Osteoblast (primary cell): ENCODE measurements around the gene NOD2. TPM values are rescaled to one million over a fixed set of nuclear protein-coding genes. Genes with fewer than 3 reads are reported as not detected.
A peak's percentile ranks its signal among the peaks of the same experiment; 100 is the strongest.

Experiments
- DNase-seq: peaks from one replicate; pipeline ENCODE4 v3.0.0; 2011; ENCODE audit warnings: low spot score, mixed read lengths; ENCODE audit not compliant: insufficient read length; ENCODE audit errors: missing footprints
- H2AFZ ChIP-seq: 2 replicates; pipeline ENCODE4 v1.6.0; 2011; ENCODE audit warnings: mild to moderate bottlenecking, low read length
- H3K27ac ChIP-seq: 2 replicates; pipeline ENCODE4 v1.5.1; 2011; ENCODE audit warnings: mild to moderate bottlenecking, low read depth, low read length, moderate library complexity
- H3K27me3 ChIP-seq: 2 replicates; pipeline ENCODE4 v1.6.0; 2012; ENCODE audit warnings: mild to moderate bottlenecking, control low read depth, inconsistent platforms, low read length, moderate library complexity; ENCODE audit not compliant: insufficient read depth
- H3K36me3 ChIP-seq: 2 replicates; pipeline ENCODE4 v1.5.1; 2011; ENCODE audit warnings: mild to moderate bottlenecking, low read length, control low read depth, moderate library complexity; ENCODE audit not compliant: insufficient read depth
- H3K4me1 ChIP-seq: 2 replicates; pipeline ENCODE4 v1.5.1; 2011; ENCODE audit warnings: mild to moderate bottlenecking, low read length, control low read depth, moderate library complexity; ENCODE audit not compliant: insufficient read depth
- H3K4me2 ChIP-seq: 2 replicates; pipeline ENCODE4 v1.6.0; 2011; ENCODE audit warnings: mild to moderate bottlenecking, low read length; ENCODE audit not compliant: insufficient read depth
- H3K4me3 ChIP-seq: fragments of 200-600 bp; sonication (generic); 3 replicates; pipeline ENCODE4 v1.5.1; 2012; ENCODE audit warnings: mild to moderate bottlenecking, low read length, inconsistent platforms; ENCODE audit not compliant: insufficient read depth
- H3K79me2 ChIP-seq: 2 replicates; pipeline ENCODE4 v1.6.0; 2012; ENCODE audit warnings: mild to moderate bottlenecking, low read length, control low read depth, inconsistent platforms; ENCODE audit not compliant: insufficient read depth
- H3K9me3 ChIP-seq: 2 replicates; pipeline ENCODE4 v1.5.1; 2011; ENCODE audit warnings: low read depth, low read length, control low read depth
- H4K20me1 ChIP-seq: 2 replicates; pipeline ENCODE4 v1.6.0; 2012; ENCODE audit warnings: mild to moderate bottlenecking, low read length, control low read depth; ENCODE audit not compliant: insufficient read depth
- CTCF ChIP-seq: IDR thresholded peaks from 2 replicates; pipeline ENCODE4 v1.5.1; 2011; ENCODE audit warnings: mild to moderate bottlenecking, low read depth, low read length, moderate library complexity; ENCODE audit errors: extremely low read depth
- total RNA-seq: library from RNA; depleted of rRNA; stranded (reverse); fragments of >200 nt; gene quantifications from 2 replicates; pipeline ENCODE4 v1.2.3, GENCODE V29; 2012

The NOD2 gene
- under 0.01 and 0.29 TPM in 2 replicates for total RNA-seq

DNA sequence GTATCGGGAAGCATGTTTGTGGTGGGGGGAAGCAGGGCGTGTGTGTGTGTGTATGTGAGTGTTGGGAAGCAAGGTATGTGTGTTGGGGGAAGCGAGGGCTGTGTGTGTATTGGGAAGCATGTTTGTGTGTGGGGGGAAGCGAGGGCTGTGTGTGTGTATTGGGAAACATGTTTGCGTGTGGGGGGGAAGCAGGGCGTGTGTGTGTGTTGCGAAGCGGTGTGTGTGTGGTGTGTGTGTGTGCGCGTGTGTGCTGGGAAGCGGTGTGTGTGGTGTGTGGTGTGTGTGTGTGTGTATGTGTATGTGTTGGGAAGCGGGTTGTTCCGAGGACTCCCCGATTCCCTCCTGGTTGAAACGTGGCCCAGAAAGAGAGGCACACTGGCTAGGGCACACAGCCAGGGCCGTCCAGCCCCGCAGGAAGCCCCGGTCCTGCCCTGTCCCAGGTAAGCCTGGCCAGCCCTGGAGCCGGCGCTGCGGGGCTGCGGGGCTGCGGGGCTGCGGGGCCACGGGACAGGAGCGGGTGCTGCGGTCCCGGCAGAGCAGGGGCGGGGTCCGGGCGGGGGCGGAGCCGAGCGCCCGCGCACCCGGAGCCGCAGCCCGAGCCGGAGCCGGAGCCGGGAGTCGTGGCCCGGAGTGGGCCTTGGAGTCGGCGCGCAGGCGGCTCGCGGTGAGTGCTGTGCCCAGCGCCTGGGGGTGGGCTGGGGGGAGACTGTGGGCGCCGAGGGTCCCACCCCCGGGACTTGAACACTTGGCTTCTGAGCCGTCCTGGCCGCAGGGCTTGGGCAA lies at the start of gene NOD2:
NOD2 (plus strand) TSS at position 608 of the 783 bp plus-strand sequence. CDS start 5,890 bp downstream, outside the sequence.
- peaks cover 5% of the 10 kb centered on the region for H3K4me1 ChIP-seq
- H3K27ac ChIP-seq = no peak within 1 kb of the TSS
- H3K27me3 ChIP-seq = peaks cover 28% of the 10 kb centered on the region
- no peaks in the 10 kb centered on the region for H3K79me2 ChIP-seq
- H3K9me3 ChIP-seq = no peaks in the 10 kb centered on the region
- peak; percentile 92 for DNase-seq
- H3K4me3 ChIP-seq = peak within 1 kb of the TSS; percentile 56
- H4K20me1 ChIP-seq = no peaks in the 10 kb centered on the region
- H3K4me2 ChIP-seq = peak within 1 kb of the TSS; percentile 63
- H3K36me3 ChIP-seq = no peaks in the 10 kb centered on the region
- peak within 1 kb of the TSS; percentile 41 for H2AFZ ChIP-seq
- no peak for TF ChIP-seq CTCF

GRCh38 chr16:50644245-50644644 lies 49.2 kb upstream of the NOD2 start:
- Histone ChIP-seq H2AFZ (no peak overlapping the region), H3K9me3 (no peaks in the 10 kb centered on the region), H3K4me1 (no peaks in the 10 kb centered on the region), H3K27me3 (peaks cover 3% of the 10 kb centered on the region), H3K79me2 (no peaks in the 10 kb centered on the region), H3K27ac (no peak overlapping the region), H3K4me2 (no peak overlapping the region), H3K36me3 (no peaks in the 10 kb centered on the region), H4K20me1 (no peaks in the 10 kb centered on the region), H3K4me3 (no peak overlapping the region)
- no peak for DNase-seq
- no peak for TF ChIP-seq CTCF

DNA sequence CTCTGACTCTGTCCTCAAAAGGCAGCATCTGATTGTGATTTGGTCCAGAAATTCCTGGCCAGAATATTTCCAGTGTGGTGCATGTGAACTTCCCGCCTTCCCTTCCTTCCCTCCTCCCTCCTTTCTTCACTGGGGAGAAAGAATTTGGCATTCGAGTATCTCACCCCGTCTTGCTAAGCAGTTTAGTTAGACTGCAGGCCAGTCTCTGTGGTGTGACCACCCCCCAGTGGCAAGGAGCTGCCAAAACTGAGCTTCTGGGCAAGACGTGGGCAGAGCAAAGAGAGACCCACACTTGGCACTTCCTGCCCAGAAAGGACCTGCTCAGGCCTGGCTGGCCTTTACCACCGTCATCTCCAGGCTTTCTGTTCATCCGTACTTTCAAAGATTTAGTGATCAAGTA lies 48.7 kb upstream of the NOD2 start:
- no peaks in the 10 kb centered on the region for H3K4me1 ChIP-seq
- peaks cover 3% of the 10 kb centered on the region for H3K27me3 ChIP-seq
- TF ChIP-seq CTCF = peak; percentile 34
- no peak overlapping the region for H3K4me3 ChIP-seq
- no peak overlapping the region for H3K4me2 ChIP-seq
- no peaks in the 10 kb centered on the region for H3K36me3 ChIP-seq
- no peaks in the 10 kb centered on the region for H4K20me1 ChIP-seq
- H2AFZ ChIP-seq = no peak overlapping the region
- DNase-seq = peak; percentile 93
- no peak overlapping the region for H3K27ac ChIP-seq
- H3K79me2 ChIP-seq = no peaks in the 10 kb centered on the region
- no peaks in the 10 kb centered on the region for H3K9me3 ChIP-seq

DNA sequence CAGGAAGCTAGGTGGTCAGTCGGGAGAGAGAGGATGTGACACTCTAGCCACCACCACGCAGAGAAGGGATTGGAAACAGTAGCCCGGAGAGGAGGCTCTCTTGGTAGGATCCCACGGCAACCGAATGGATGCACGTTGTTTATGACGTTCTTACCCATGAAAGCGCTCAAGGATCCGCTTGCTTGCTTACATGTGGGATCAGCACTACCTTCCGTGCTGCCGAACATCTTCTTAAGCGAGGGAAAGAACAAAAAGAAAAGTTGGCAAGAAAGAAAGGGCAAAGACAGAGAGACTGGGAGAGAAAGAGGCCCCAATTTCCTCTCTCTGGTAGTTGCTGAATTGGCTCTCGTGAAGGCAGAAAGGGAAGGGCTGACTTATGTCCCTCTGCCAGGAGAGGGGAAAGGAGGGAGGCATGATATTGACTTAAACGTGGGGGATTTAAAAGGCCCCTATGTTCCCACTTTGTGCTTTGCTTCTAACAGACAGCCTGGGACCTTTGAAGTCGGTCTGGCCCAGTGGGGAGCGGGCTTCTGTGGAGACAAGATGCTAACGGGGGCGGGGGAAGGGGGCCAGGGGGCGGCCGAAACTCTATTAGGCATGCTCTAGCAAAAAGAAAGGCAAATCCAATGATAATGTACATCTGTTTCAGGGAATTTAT lies 47.7 kb upstream of the NOD2 start:
- no peaks in the 10 kb centered on the region for H3K36me3 ChIP-seq
- H3K4me3 ChIP-seq = no peak overlapping the region
- H3K9me3 ChIP-seq = no peaks in the 10 kb centered on the region
- H3K4me1 ChIP-seq = no peaks in the 10 kb centered on the region
- H3K4me2 ChIP-seq = no peak overlapping the region
- H2AFZ ChIP-seq = no peak overlapping the region
- no peaks in the 10 kb centered on the region for H3K79me2 ChIP-seq
- no peaks in the 10 kb centered on the region for H4K20me1 ChIP-seq
- H3K27ac ChIP-seq = no peak overlapping the region
- H3K27me3 ChIP-seq = peaks cover 3% of the 10 kb centered on the region
- no peak for DNase-seq
- TF ChIP-seq CTCF = no peak
